GM21825 (cell line): ENCODE results near the gene EMILIN3.

Experiments
- ATAC-seq: cut with Tn5 transposase; IDR thresholded peaks from one replicate; pipeline ENCODE4 v1.9.1; 2021; ENCODE audit warnings: mild to moderate bottlenecking, moderate library complexity; ENCODE audit not compliant: unreplicated experiment

Gene EMILIN3

DNA sequence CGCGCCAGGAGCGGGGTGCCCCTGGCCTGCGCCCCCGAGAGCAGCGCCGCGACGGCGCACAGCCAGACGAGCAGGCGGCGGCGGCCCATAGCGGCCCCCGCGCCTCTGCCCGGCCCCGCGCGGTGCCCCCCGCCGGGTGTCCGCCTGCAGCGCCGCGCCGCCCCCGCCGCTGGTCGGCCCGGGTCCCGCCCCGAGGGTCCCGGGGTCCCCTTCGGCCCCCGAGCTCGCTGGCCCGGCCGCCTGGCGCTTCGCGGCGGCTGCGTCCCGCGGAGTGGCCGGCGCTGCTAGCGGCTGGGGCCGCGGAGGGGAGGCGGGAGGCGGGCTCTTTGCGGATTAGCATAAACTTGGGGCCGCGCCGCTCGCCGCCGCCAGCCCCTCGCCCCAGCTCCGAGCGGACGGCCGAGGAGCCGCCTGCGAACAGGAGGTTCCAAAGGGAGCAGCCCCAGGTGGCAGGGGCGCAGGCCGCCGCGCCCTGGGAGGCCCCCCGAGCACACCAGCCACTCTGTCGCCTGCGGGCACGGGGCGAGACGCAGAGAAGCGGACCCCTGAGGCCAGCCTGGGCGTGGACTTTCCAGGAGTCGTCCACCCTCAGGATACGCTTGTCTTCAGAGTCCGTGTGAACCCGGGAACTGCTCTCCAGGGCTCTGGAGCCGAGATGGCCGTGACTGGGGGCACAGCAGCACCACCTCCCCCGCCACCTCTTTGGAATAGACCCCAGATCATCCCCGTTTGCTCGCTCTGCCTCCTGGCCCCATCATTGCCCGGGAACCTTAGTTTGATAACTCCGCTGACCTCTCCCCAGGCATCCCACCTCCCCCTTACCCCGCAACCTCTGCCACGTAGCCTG is at the start of gene EMILIN3:
TSS of gene EMILIN3 (minus strand) at position 273 of the 847 bp plus-strand sequence. CDS start at position 89, 184 bp downstream.
- no peak for ATAC-seq

DNA sequence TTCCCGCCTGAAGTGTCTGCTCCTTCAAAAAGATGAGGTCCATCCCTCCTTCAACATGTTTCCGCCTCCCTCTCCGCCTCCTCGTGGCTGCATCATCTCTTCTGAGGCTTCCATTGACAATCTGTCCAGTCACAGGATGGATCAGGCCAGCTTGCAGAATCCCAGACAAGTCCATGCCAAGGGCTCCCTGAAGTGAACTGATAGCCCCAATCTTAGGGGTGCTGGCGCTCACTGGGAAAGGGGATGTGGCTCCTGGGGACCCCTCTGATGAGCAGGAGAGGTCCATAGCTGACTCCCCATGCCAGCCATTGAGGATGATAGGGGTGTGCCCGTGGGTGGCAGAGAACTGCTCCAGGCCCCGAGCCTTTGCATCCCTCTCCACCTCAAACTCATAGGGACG is 48.6 kb upstream of the EMILIN3 start:
- no peak for ATAC-seq

- ATAC-seq = no peak
These were observed 46.6 kb upstream of the EMILIN3 start for GRCh38 chr20:41413169-41413568.

DNA sequence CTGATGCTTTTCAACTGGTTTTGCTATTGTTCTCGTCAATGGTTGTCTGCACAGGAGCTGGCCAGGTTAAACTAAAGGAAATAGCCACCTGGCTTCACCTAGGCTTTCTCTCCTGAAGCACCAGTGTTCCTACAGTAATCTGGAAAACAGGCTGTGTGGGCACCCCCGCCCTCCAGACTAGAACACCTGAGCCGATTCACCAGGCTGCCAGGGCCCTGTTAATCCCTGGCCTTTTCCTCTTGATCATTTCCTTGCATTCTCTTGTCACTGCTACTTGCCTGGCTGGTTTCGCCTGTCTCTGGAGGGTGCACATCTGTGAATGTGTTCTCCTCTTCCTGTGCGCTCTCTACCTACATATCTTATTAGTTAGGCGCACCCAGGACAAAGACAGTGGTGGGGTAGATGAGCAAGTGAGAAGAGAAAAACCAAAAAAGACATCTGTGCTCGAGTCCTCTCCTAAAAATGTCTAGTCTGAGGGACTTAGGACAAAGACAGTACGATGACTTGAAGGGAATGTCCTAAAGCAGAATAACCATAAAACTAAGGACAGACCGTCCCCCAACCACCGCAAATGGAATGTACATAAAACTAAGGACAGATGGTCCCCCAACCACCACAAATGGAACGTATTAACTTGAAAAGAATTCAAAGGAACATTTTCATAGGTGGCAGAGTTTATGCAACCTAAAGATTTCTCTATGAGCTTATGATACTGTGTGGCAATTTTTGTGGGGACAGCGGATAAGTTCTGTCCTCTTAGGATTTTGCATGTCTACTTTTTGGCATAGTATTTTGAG is 45.9 kb upstream of the EMILIN3 start:
- ATAC-seq = no peak

GRCh38 chr20:41411391-41411847 is 44.8 kb upstream of the EMILIN3 start:
- no peak for ATAC-seq

DNA sequence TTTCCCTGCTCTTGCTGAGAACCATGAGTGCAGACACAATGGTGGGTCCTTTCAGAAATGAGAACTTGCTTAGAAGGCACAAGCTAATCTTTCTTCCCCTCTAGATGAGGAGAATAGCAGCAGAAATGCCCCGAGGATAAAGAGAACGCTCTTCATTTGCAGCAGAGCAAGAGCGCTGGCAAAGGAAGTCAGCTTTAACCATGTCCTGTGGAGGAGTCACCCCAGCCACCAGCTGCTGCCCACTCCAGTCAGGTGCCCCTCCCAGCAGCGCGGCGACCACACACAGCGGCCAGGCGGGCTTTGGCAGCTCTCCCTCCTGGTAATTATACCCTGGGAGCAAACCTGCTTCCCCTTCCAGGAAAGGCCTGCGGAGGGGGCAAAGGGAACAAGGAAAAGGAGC is 42.4 kb upstream of the EMILIN3 start:
- ATAC-seq = no peak

DNA sequence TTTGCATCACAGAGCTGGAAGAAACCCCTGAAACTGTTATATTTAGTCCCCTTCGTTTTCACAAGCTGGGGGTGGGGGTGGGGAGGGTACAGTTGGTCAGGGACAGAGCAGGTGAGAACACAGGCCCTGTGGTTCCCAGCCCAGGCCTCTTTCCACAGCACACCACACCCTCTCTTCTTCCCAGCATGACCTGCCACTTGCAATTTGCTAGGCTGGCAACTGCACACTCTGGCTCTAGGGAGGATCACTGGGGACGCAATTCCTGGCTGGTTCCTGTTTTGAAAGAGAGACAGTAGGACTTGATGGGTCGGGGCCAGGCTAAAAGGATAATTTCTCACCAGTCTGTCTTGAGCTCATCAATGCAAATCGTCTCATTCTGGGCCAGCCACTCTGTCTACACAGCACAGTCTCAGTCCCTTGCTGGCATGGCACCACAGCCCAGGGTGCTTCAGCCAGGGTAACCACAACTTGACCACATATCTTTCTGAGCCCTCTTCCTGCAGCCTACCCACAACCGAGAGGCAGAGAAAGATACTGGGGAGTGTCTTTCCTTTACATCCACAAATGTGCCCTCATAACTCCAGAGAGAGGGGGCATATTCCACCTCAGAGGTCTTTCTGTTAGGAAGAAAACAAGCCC is 41.7 kb upstream of the EMILIN3 start:
- peak; percentile 74 for ATAC-seq

- ATAC-seq = no peak
These were observed 41.0 kb upstream of the EMILIN3 start for GRCh38 chr20:41407607-41408006.

- ATAC-seq = no peak
These were observed 40.4 kb upstream of the EMILIN3 start for GRCh38 chr20:41406896-41407444.

DNA sequence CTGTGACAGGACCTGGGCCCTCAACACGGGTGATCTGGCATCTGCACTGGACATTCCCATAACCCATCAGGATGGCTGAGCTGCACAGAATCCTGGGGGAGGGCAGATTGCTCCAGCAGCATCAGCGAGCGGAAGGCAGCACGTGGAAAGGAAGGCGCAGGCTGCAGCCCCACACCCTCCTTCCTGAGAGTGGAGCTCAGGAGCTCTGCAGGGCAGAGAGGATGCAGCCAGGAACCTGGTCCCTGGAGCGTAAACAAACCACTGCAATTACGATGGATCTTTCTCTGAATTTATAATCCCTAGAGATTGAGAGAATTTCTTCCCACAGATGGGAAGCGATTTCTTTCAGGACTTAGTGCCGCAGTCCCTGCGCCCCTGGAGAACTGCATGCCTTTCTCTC is 39.7 kb upstream of the EMILIN3 start:
- no peak for ATAC-seq

- ATAC-seq = no peak
These were observed 38.8 kb upstream of the EMILIN3 start for GRCh38 chr20:41405436-41405835.

DNA sequence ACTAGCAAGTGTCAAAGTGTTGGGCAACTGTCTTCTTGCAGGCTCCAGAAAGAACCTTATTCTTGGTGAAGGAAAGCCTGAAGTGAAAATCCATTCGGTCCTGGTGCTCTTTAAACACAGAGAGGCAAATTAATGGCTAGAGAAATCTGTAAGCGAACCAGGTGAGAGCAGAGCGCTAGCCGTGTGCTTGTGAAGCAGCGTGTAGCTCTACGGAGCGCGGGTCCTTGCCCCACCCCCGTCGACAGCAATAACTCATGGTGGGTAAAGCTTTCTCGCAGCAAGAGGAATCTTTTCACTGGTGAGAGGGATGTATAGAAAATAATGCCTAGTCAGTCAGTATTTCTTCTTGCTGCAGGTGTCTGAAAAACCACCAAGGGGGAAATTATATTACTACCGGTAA is 37.0 kb upstream of the EMILIN3 start:
- ATAC-seq = no peak

- no peak for ATAC-seq
These were observed 31.8 kb upstream of the EMILIN3 start for GRCh38 chr20:41398408-41398807.

DNA sequence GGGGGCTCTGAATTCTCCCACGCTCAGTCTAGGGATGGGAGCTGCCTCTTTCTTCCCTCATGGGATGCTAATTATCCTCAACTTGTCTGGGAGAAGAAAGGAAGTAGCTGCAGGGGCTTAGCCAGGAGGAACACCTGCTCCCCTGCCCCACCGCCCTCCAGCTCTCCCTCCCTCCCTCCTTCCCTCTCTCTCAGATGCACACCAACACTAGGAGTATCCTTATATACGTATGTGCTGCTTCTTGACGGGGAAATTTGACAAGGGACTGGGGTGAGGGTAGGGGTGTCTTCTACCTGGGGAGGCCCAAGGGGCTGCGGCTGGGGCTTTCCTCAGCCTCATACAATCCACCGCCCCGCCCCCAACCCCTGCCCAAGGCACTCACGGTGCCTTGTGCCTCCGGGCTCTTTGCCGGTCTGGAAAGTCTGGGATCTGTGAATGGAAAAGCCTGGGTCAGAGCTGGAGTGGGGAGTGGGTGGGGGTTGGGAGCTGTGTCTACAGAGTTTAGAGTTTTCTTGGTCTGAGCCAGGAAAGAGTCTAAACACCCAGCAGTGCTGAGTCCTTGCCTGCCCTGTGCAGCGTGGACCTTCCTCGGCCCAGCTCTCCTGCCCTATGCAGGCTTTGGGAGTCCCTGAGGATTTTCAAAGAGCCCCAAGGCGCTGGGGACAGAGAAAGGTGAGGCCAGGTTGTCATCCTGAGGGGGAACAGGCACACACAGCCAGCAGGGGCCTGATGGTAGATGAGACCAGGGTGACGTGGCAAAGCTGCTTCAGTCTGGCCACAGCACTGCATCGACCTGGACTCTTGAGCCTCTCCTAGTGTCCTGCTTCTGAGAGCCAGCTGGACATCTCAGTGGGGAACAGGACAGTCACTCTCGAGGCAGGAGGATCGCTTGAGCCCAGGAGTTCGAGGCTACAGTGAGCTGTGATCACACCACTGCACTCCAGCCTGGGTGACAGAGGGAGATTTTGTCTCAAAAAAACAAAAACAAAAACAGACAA is 29.3 kb upstream of the EMILIN3 start:
- ATAC-seq = no peak

- ATAC-seq = no peak
These were observed 28.5 kb upstream of the EMILIN3 start for GRCh38 chr20:41394931-41395666.

GRCh38 chr20:41394081-41394480 is 27.5 kb upstream of the EMILIN3 start:
- no peak for ATAC-seq

- no peak for ATAC-seq
These were observed 27.1 kb upstream of the EMILIN3 start for GRCh38 chr20:41393705-41394066.

DNA sequence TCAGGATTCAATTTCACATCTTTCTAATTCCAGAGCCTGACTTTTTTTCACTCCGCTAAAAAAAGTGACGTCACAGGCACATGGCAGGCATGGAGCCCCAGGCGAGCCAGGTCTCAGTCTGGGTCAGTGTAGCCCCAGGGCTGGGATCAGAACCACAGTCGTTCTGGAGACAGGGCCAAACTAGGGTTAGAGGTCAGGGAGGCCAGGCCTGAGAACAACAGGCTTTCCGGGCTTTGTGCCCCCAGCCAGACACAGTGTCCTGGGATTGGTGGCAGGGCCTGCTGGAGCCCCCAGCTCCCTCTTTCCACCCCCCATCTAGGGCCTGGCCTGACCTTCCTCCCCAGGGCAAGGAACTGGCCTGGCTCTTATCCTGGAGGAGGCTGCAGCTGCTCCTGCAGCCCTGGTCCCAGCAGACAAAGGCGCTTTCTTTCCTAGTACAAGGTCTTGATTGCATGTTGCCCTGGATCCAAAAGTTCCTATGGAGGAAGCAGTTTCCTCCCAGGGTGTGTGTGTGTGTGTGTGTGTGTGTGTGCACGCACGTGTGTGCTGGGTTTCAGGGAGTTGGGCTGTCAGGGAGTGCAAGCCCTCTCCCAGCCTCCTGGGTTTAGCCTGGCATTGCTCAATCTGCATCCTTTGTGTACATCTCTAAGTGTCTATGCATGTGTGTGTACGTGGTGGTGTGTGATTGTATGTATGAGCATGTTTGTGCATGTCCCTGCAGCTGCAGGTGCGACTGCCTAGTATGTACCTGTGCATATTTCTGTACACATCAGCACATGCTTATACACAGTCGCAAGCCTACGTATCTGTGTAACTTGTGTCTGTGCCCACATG is 26.5 kb upstream of the EMILIN3 start:
- ATAC-seq = no peak
